Endodermal cell (in vitro differentiated cells): ENCODE data around the gene TFCP2L1. TPM values are rescaled to one million over a fixed set of nuclear protein-coding genes. Genes with fewer than 3 reads are reported as not detected.
A peak's percentile ranks its signal among the peaks of the same experiment; 100 is the strongest.

Source experiments
- DNase-seq: peaks from one replicate; pipeline ENCODE4 v3.0.0-alpha.2; 2017
- H3K27ac ChIP-seq: 2 replicates; pipeline ENCODE4 v1.5.1; 2013; ENCODE audit warnings: mild to moderate bottlenecking, low read depth, low read length, moderate library complexity
- H3K27me3 ChIP-seq: 2 replicates; pipeline ENCODE4 v1.6.1; 2013; ENCODE audit warnings: mild to moderate bottlenecking, low read length, moderate library complexity; ENCODE audit not compliant: insufficient read depth, control insufficient read depth, poor library complexity, severe bottlenecking
- H3K36me3 ChIP-seq: 2 replicates; pipeline ENCODE4 v1.7.0; 2013; ENCODE audit warnings: mild to moderate bottlenecking, low read length, moderate library complexity; ENCODE audit not compliant: control insufficient read depth, insufficient read depth
- H3K4me1 ChIP-seq: one replicate; pipeline ENCODE4 v1.7.0; 2013; ENCODE audit warnings: low read length; ENCODE audit not compliant: control insufficient read depth, insufficient read depth
- H3K4me3 ChIP-seq: 2 replicates; pipeline ENCODE4 v1.5.1; 2013; ENCODE audit warnings: mild to moderate bottlenecking, low read length, moderate library complexity
- H3K9ac ChIP-seq: 2 replicates; pipeline ENCODE4 v1.6.1; 2013; ENCODE audit warnings: mild to moderate bottlenecking, low read length, moderate library complexity; ENCODE audit not compliant: poor library complexity, severe bottlenecking; ENCODE audit errors: extremely low read depth
- H3K9me3 ChIP-seq: 2 replicates; pipeline ENCODE4 v1.6.1; 2013; ENCODE audit warnings: mild to moderate bottlenecking, low read length, moderate library complexity; ENCODE audit not compliant: control insufficient read depth
- H3K27ac Mint-ChIP-seq: 2 replicates; pipeline ENCODE4 v1.8.0; 2020; ENCODE audit warnings: mixed read lengths
- H3K27me3 Mint-ChIP-seq: 2 replicates; pipeline ENCODE4 v1.8.0; 2021; ENCODE audit warnings: mild to moderate bottlenecking, mixed read lengths; ENCODE audit not compliant: insufficient read depth
- H3K36me3 Mint-ChIP-seq: 2 replicates; pipeline ENCODE4 v1.8.0; 2020; ENCODE audit warnings: low read depth, mixed read lengths
- H3K4me1 Mint-ChIP-seq: 2 replicates; pipeline ENCODE4 v1.8.0; 2020; ENCODE audit warnings: mixed read lengths
- H3K4me3 Mint-ChIP-seq: 2 replicates; pipeline ENCODE4 v1.8.0; 2020; ENCODE audit warnings: mild to moderate bottlenecking, moderate library complexity, mixed read lengths
- H3K9me3 Mint-ChIP-seq: 2 replicates; pipeline ENCODE4 v1.8.0; 2020; ENCODE audit warnings: mild to moderate bottlenecking, mixed read lengths
- CTCF ChIP-seq: fragments of 200-600 bp; sonication (generic); conservative IDR thresholded peaks from 2 replicates; pipeline ENCODE4 v1.5.0; 2021; ENCODE audit warnings: antibody characterized with exemption, mild to moderate bottlenecking
- WGBS, 2 experiments: methylation state at CpG; one replicate each; pipeline versions ENCODE4 v1.1.5 to v1.1.7; 2013; ENCODE audit warnings: missing lambda C conversion rate in 2 of 2, mixed read lengths in 1 of 2; ENCODE audit not compliant: insufficient coverage in 1 of 2, insufficient read length in 1 of 2; 5-methylcytosine and 5-hydroxymethylcytosine counted together
- total RNA-seq, 2 donors: library from RNA; stranded (reverse); fragmentation: NEBNext Ultra II Directional in 1 of 2; extraction: Animal tissue kit (Norgen Biotek cat#: 25700) in 1 of 2; gene quantifications; 2 replicates in 1 of 2; 3 replicates in 1 of 2; pipeline ENCODE4 v1.2.1, GENCODE V29; 2021

TFCP2L1 gene
- total RNA-seq, 2 donors from 2014 or later, result 3.3 to 4.3 TPM

GRCh38 chr2:121187351-121187981 is 97.5 kb downstream of the TFCP2L1 start:
- no peak overlapping the region for H3K27ac Mint-ChIP-seq
- no peaks in the 10 kb centered on the region for H3K36me3 Mint-ChIP-seq
- H3K9me3 Mint-ChIP-seq, result no peaks in the 10 kb centered on the region
- H3K4me3 Mint-ChIP-seq, result no peak overlapping the region
- H3K27ac ChIP-seq, result no peak overlapping the region
- no peaks in the 10 kb centered on the region for H3K9me3 ChIP-seq
- no peaks in the 10 kb centered on the region for H3K27me3 ChIP-seq
- no peak for TF ChIP-seq CTCF
- no peak overlapping the region for H3K9ac ChIP-seq
- DNase-seq, result peak; percentile 26
- peaks cover 7% of the 10 kb centered on the region for H3K27me3 Mint-ChIP-seq
- H3K36me3 ChIP-seq, result no peaks in the 10 kb centered on the region
- peaks cover 5% of the 10 kb centered on the region for H3K4me1 Mint-ChIP-seq
- WGBS, 2 experiments, result 89 to 93% methylated on average over 8 to 19 of the region's 19 CpGs
- H3K4me3 ChIP-seq, result no peak overlapping the region
- H3K4me1 ChIP-seq, result no peaks in the 10 kb centered on the region

- no peaks in the 10 kb centered on the region for H3K9me3 Mint-ChIP-seq
- Histone ChIP-seq H3K4me3 (no peak overlapping the region), H3K36me3 (no peaks in the 10 kb centered on the region), H3K27ac (peak overlapping the region; percentile 5), H3K27me3 (no peaks in the 10 kb centered on the region), H3K4me1 (no peaks in the 10 kb centered on the region), H3K9me3 (no peaks in the 10 kb centered on the region), H3K9ac (no peak overlapping the region)
- peaks cover 3% of the 10 kb centered on the region for H3K4me1 Mint-ChIP-seq
- no peak for TF ChIP-seq CTCF
- peaks cover 4% of the 10 kb centered on the region for H3K27me3 Mint-ChIP-seq
- WGBS, 2 experiments, result 70 to 85% methylated on average over 2 to 9 of the region's 9 CpGs
- H3K4me3 Mint-ChIP-seq, result no peak overlapping the region
- no peaks in the 10 kb centered on the region for H3K36me3 Mint-ChIP-seq
- H3K27ac Mint-ChIP-seq, result no peak overlapping the region
- peak; percentile 35 for DNase-seq
Observed at GRCh38 chr2:121186261-121186660, 98.7 kb downstream of the TFCP2L1 start.

DNA sequence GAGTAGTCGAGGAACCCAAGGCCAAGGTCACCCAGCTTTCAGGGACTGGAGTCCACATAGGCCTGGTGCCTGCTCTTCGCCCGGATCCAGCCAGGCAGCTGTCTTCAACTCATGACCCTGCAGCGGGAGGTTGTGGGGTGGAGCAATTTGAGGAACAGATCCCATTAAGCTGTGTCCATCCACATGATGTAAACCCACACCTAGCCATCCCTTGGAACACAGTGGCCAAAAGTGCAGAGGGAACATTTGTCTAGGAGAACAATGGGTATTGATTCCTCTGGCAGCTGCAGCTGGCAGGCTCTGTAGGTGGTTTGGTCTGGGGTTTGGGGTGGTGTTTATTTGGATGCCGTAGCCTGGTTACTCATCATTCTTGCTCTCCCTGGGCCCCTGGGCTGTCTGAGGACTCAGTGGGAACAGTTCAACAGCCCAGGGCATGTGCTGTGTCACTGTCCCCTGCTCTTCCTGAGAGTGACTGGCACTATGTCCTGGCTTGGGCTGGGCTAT is 99.4 kb downstream of the TFCP2L1 start:
- no peaks in the 10 kb centered on the region for H3K9me3 ChIP-seq
- WGBS, 2 experiments, result 50 to 91% methylated on average over 1 to 5 of the region's 5 CpGs
- DNase-seq, result no peak
- no peaks in the 10 kb centered on the region for H3K27me3 ChIP-seq
- Mint-ChIP-seq H3K4me3 (no peak overlapping the region), H3K27me3 (peaks cover 4% of the 10 kb centered on the region), H3K27ac (no peak overlapping the region), H3K9me3 (no peaks in the 10 kb centered on the region), H3K4me1 (peaks cover 3% of the 10 kb centered on the region), H3K36me3 (no peaks in the 10 kb centered on the region)
- H3K4me1 ChIP-seq, result no peaks in the 10 kb centered on the region
- H3K4me3 ChIP-seq, result no peak overlapping the region
- H3K27ac ChIP-seq, result peak overlapping the region; percentile 5
- no peaks in the 10 kb centered on the region for H3K36me3 ChIP-seq
- no peak for TF ChIP-seq CTCF
- H3K9ac ChIP-seq, result no peak overlapping the region
